ENCODE results near the gene TSKS.

Gene TSKS

GRCh38 chr19:49713236-49713845, 49.8 kb downstream of the TSKS start:
- no peak for DNase-seq

DNA sequence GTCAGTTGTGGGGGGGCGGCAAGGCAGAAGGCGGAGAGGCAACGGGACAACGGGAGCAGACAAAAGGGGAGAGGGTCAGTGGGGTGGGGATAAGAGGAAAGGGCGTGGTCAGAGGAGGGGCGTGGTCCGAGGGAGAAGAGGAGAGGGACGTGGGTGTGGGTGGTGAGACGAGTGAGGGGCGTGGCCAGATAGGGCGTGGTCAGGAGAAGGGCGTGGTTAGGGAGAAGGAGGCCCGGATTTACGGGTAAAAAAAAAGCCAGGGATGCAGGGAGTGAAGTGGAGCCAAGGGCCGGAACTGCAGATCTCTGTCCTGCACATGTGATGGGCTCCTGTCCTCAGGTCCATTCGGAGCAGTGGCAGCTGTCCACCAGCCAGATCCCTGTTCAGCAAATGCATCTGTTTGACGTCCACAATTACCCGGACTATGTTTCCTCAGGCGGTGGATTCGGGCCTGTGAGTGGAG, 50.7 kb downstream of the TSKS start:
- no peak for DNase-seq

DNA sequence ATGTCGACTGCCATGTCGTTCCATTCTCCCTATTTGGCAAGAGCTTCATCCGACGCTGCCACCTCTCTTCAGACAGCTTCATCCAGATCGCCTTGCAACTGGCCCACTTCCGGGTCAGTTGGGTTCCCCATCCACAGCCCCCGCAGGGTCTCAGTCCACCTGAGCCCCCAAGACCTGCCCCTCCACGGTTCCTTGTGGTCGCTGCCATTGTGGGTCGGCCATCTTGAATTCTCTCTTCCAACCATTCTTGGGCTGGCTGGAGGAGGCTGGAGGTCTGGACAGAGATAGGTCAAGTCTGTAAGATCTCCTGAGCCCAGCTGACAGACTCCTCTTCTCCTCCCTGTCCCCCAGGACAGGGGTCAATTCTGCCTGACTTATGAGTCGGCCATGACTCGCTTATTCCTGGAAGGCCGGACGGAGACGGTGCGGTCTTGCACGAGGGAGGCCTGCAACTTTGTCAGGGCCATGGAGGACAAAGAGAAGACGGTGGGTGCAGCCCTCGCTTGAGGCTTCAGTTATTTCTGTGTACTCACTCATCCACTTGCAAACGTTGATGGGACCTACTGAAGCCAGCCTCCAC, 52.6 kb downstream of the TSKS start:
- DNase-seq = no peak

DNA sequence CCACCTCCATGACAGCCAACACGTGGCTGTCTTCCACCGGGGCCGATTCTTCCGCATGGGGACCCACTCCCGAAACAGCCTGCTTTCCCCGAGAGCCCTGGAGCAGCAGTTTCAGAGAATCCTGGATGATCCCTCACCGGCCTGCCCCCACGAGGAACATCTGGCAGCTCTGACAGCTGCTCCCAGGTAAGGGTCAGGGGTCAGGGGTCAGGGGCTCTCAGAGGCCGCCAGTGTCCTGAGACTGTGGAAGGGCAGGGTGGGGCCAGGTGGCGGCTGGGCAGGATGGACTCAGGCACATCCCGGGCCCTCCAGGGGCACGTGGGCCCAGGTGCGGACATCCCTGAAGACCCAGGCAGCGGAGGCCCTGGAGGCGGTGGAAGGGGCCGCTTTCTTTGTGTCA, 57.2 kb downstream of the TSKS start:
- DNase-seq = no peak

DNA sequence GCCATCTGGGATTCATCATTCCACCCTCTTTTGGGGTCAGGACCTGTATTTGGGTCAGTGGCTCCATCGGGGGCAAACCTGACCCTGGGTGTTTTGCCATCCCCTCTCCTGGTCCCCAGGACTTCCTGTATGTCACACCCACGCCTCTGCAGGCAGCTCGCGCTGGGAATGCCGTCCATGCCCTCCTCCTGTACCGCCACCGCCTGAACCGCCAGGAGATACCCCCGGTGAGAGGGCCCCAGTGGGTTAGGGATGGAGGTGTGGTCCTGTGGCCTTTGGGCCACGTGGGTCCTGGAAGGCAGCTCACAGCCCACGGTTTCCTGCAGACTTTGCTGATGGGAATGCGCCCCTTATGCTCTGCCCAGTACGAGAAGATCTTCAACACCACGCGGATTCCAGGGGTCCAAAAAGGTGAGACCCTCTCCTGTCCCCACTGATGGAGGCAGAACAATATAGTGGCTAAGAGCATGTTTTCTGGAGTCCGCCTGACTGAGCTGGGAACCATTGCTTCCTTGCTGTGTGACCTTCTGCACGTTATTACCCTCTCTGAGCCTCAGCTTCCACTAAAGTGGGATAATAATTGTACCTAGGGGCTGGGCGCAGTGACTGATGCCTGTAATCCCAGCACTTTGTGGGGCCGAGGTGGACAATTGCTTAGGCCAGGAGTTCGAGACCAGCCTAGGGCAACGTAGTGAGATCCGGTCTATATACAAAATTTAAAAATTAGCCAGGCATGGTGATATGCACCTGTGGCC, 58.0 kb downstream of the TSKS start:
- no peak for DNase-seq

- DNase-seq = no peak
Measured at GRCh38 chr19:49701271-49701786, 61.8 kb downstream of the TSKS start.

DNA sequence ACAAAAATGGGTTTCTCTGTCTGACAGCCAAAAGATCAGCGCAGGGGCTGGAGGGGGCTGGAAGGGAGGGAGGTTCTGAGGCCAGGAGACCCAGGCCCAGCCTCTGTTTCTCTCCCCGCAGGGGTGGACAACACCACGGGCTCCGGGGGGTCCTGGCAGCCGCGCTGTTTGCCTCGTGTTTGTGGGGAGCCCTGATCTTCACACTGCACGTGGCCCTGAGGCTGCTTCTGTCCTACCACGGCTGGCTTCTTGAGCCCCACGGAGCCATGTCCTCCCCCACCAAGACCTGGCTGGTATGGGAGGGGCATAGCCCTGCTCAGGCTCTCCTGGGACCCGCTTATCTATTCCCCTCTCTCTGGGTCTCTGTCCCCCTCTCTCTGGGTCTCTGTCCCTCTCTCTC, 62.5 kb downstream of the TSKS start:
- DNase-seq = no peak

- DNase-seq = no peak
Measured at GRCh38 chr19:49699364-49699763, 63.7 kb downstream of the TSKS start.

- DNase-seq = no peak
Measured at GRCh38 chr19:49696865-49697264, 66.2 kb downstream of the TSKS start.

DNA sequence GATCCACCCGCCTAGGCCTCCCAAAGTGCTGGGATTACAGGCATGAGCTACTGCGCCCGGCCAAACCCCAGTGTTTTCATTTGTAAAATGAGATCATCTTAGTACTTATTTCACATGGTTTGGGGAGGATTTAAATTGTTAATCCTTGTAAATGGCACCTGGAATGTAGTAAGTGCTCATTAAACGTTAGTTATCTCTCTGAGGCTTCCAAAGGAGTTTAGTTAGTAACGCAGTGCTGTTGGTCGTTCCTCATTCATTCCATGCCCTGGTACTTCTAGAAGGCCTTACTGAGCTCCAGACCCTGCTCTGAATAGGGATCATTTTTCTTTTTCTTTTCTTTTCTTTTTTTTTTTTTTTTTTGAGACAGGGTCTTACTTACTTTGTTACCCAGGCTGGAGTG, 67.0 kb downstream of the TSKS start:
- DNase-seq = no peak

- no peak for DNase-seq
Measured at GRCh38 chr19:49692147-49692506, 71.0 kb downstream of the TSKS start.

DNA sequence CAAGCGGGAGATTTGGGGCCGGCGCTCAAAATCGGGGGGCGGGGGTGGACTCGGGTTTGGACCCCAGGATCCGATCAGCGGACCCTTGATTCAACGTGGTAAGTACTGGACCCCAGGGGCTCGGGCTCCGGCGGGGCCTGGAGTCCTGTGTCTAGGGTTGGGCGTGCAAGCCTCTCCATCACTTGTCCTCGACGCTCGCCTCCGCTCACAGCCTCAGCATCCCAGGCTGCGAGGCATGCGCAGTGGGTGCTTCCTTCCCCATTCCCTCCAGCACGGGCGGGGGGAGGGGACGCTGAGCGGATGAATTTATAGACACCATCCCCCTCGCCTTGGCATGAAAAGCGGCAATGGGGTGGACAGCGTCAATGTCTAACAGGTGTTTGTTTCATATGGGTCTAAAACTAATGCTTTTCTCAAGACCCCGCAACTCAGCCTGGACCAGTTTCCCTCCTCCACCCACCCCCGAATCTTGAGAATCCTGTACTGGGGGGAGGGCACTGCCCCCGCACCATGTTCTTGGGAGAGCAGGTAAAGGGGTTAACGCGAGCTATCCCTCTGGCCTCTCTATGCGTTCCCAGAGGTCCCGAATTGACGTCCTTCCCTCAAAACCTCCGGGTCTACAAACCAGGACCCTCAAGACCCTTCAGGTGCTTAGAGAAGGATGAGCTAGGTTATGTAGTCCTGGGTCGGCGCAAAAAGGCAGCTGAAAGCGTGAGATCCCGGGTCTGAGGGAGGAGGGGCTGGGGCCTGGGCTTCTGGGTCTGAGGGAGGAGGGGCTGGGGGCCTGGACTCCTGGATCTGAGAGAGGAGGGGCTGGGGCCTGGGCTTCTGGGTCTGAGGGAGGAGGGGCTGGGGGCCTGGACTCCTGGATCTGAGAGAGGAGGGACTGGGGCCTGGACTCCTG, 71.6 kb downstream of the TSKS start:
- no peak for DNase-seq

DNA sequence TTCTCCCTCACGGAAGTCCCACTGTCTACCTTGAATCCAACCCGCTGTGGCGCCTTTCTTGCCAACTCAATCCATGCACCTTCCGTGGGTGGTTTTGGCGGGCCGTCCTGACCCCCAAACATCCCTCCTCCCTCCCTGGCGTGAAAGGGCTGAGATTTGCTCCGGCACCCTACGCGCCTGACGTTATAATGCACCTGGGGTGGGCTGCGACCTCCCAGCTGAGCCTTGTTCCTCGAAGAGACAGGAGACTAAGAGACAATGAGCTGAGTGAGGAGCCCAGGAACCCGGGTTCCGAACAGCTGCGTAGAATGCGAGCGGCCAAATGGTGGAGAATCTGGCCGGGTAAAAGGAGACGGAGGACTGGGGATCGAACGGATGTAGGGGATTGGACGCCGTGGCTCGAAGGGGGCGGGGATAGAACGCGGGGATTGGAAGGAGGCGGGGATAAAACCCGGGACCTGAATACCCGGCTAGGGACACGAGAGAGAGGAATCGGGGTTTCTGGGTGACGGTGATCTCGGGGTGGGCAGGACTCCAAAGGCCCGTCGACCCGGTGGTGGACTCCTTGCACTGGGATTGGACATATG, 72.4 kb downstream of the TSKS start, which contains the start of gene CPT1C:
Gene CPT1C (plus strand): TSS at position 461 of the 587 bp plus-strand sequence. CDS start 1,137 bp downstream, outside the sequence.
- no peak for DNase-seq

GRCh38 chr19:49690079-49690655, 72.9 kb downstream of the TSKS start:
- no peak for DNase-seq
